ENCODE data around the gene FRZB.

DNA sequence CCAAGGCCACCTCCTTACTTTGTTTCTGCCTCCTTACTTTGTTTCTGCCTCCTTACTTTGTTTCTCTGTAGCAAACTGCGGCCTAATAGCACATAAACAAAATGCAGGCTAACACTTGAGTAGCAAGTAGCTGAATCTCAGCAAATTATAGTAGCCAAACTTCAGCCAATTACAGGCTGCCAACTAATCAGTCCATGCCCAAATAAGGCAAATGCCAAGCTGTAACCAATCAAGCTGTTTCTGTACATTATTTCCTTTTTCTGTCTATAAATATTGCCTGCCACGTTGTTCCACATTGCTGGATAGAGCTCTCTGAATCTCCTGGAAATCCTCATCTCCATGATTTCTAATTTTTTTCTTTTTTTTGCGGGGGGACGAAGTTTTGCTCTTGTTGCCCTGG is 28.7 kb upstream of the FRZB start:
- TF ChIP-seq, protein P1, sequence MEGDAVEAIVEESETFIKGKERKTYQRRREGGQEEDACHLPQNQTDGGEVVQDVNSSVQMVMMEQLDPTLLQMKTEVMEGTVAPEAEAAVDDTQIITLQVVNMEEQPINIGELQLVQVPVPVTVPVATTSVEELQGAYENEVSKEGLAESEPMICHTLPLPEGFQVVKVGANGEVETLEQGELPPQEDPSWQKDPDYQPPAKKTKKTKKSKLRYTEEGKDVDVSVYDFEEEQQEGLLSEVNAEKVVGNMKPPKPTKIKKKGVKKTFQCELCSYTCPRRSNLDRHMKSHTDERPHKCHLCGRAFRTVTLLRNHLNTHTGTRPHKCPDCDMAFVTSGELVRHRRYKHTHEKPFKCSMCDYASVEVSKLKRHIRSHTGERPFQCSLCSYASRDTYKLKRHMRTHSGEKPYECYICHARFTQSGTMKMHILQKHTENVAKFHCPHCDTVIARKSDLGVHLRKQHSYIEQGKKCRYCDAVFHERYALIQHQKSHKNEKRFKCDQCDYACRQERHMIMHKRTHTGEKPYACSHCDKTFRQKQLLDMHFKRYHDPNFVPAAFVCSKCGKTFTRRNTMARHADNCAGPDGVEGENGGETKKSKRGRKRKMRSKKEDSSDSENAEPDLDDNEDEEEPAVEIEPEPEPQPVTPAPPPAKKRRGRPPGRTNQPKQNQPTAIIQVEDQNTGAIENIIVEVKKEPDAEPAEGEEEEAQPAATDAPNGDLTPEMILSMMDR (IDR thresholded peaks at IDR 0.05): no peak
- no peak for TF ChIP-seq ZFX (IDR thresholded peaks at IDR 0.05; ENCODE audit: borderline replicate concordance)

Data from 22Rv1 (cell line).